Anterior cingulate cortex (tissue), 58 donors: Measurements from ENCODE around the gene ITGB7.

Source experiments
- DNase-seq, 58 donors: peaks; one replicate each; lab custom pipeline; 2025; lab: John Stamatoyannopoulos, UW

ITGB7 gene

DNA sequence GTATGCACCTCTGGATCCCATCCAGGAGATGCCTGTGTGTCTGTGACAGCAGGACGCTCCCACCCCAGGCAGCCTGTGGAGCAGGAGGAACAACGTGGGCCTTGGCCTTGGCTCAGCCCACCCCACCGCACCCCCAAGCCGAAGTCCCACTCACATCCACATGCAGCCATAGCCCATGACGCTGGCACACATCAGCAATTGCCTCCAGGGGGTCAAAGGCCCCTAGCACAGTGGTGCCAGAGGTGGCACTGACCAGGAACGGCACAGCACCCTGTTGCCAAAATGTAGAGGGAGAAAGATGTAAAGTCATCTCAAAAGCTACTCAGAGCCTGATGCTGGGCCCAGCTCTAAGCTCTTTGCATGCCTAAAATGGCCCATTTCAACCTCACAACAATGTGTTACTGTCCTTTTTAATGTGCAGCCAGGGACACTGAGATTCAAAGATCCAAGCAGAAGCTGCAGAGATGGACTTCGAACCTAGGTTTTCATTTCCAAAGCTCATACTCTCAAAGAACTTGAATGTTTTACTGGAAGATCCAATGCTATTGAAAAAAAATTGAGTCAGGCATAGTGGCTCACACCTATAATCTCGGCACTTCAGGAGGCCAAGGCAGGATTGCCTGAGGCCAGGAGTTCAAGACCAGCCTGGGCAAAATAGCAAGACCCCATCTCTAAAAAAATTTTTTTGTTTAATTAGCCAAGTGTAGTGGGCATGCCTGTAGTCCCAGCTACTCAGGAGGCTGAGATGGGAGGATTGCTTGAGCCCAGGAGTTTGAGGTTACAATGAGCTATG is 45.7 kb downstream of the ITGB7 start:
- DNase-seq: no peak

GRCh38 chr12:53160673-53161072 is 46.4 kb downstream of the ITGB7 start:
- DNase-seq: no peak

DNA sequence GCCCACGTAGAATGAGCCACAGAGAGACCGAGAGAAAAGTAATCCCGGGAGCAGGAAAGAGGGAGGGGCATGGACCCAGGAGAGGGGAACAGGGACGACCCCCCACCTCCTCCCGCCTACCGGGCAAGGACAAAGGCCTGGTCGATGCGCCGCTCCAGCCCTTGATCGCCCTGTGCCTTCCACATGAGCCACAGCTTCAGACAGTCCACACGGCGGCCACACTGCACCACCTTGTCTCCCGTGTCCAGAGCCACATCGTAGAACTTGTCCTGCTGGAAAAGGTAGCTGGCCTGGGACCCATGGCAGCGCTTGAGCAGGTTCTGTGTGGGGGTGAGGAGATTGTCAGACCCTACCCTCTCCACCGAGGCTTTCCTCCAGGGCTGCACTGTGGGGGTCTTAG is 47.1 kb downstream of the ITGB7 start:
- DNase-seq: no peak

GRCh38 chr12:53159195-53159839 is 47.7 kb downstream of the ITGB7 start:
- DNase-seq: peak in 54 of 58 donors; percentile 2 to 86 (median 44)

GRCh38 chr12:53152390-53152789 is 54.7 kb downstream of the ITGB7 start:
- no peak for DNase-seq

DNA sequence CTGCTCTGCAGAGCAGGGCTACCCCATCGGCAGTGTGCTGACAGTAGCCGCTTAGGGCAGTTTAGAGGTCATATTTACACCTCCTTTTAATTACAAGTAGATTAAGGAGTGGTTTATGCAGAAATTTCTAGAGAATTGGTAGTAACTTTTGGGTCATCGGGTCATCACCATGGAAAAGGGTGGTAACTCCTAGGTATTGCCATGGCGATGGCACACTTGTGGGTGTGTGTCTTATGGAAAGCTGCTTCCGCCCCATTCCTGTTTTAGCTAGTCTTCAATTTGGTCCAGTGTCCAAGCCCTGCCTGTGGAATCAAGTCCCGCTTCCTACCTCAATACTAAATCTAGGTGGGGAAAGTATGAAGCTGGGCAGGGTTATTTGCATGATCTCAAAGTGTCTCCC is 56.0 kb downstream of the ITGB7 start:
- no peak for DNase-seq

GRCh38 chr12:53147653-53148052 is 59.4 kb downstream of the ITGB7 start:
- DNase-seq: no peak

GRCh38 chr12:53147181-53147580 is 59.9 kb downstream of the ITGB7 start:
- no peak for DNase-seq

DNA sequence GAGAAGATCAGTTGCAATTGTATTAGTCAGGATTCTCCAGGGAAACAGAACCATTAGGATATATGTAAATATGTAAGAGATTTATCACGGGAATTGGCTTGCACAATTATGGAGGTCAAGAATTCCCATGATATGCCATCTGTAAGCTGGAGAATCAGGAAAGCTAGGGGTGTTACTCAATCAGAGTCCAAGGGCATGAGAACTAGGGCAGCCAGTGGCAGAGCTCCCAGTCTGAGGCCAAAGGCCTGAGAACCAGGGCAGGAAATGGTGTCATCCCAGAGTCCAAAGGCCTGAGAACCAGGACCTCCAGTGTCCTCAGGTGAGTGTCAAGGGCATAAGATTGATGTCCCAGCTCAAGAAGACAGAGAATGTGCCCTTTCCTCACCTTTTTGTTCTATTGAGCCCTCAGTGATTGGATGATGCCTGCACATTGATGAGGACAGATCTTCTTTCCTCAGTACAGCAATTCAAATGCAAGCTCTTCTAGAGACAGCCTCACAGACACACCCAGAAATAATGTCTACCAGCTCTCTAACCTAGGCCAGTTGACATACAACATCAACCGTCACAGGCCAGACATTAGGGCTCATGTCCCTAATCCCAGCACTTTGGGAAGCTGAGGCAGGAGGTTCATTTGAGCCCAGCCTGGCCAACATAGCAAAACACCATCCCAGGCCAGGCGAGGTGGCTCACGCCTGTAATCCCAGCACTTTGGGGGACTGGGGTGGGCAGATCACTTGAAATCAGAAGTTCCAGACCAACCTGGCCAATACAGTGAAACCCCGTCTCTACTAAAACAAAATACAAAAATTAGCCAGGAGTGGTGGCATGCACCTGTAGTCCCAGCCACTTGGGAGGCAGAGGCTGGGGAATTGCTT is 61.4 kb downstream of the ITGB7 start:
- no peak for DNase-seq

GRCh38 chr12:53143355-53143754 is 63.7 kb downstream of the ITGB7 start:
- no peak for DNase-seq
